WTC11 (cell line): ENCODE measurements around the gene MYO18B.

ENCODE experiments used
- ESRRA ChIP-seq: sonication (generic); formaldehyde crosslinking; IDR thresholded peaks from 2 replicates; pipeline ENCODE4 v1.8.1; 2022; ENCODE audit warnings: mild to moderate bottlenecking, missing genetic modification reagents, borderline replicate concordance
- HMGA2 ChIP-seq: fragments of 250-450 bp; sonication (Bioruptor Pico); IDR thresholded peaks from 2 replicates; pipeline ENCODE4 v1.4.0; 2021; ENCODE audit warnings: mild to moderate bottlenecking, moderate library complexity
- TCF7 ChIP-seq: sonication (generic); formaldehyde crosslinking; IDR thresholded peaks from 2 replicates; pipeline ENCODE4 v1.8.0; 2022; ENCODE audit warnings: mild to moderate bottlenecking, low read depth, missing genetic modification reagents, moderate library complexity
- ZNF232 ChIP-seq: sonication (generic); formaldehyde crosslinking; IDR thresholded peaks from 2 replicates; pipeline ENCODE4 v1.8.0; 2022; ENCODE audit warnings: mild to moderate bottlenecking, missing genetic modification reagents
- ZNF263 ChIP-seq: sonication (generic); formaldehyde crosslinking; IDR thresholded peaks from 2 replicates; pipeline ENCODE4 v1.8.1; 2022; ENCODE audit warnings: low read depth, mild to moderate bottlenecking, moderate library complexity, missing genetic modification reagents
- TF ChIP-seq, protein P1 (sequence below): fragments of 200-600 bp; IDR thresholded peaks from 2 replicates; pipeline ENCODE4 v1.8.0; 2022; ENCODE audit warnings: antibody characterized with exemption

DNA sequence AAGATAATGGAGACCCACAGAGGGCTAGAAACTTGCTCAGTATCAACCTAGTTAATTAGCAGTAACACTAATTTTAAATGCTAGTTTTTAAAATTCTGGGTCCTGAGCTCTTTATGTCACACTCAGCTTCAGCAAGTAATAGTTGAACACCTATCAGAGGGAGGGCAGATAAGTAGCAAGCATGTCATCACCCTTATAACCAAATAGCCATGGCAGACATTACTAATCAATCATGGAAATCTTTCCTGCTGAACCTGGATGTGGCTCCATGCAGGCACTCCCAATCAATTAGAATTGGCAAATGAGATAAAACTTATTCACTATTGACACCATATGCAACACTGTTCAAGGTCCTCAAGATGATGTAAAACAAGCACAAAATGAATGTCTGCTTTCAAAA lies 315.7 kb downstream of the MYO18B start:
- TF ChIP-seq HMGA2, result no peak
- no peak for TF ChIP-seq ESRRA (CRISPR knock-in tag)
- TF ChIP-seq ZNF263 (CRISPR knock-in tag), result no peak
- TF ChIP-seq, protein P1, sequence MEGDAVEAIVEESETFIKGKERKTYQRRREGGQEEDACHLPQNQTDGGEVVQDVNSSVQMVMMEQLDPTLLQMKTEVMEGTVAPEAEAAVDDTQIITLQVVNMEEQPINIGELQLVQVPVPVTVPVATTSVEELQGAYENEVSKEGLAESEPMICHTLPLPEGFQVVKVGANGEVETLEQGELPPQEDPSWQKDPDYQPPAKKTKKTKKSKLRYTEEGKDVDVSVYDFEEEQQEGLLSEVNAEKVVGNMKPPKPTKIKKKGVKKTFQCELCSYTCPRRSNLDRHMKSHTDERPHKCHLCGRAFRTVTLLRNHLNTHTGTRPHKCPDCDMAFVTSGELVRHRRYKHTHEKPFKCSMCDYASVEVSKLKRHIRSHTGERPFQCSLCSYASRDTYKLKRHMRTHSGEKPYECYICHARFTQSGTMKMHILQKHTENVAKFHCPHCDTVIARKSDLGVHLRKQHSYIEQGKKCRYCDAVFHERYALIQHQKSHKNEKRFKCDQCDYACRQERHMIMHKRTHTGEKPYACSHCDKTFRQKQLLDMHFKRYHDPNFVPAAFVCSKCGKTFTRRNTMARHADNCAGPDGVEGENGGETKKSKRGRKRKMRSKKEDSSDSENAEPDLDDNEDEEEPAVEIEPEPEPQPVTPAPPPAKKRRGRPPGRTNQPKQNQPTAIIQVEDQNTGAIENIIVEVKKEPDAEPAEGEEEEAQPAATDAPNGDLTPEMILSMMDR, result no peak
- no peak for TF ChIP-seq TCF7
- no peak for TF ChIP-seq ZNF232 (CRISPR knock-in tag)
